Esophagus muscularis mucosa (tissue), 4 donors: ENCODE results near the gene UFM1. TPM values are rescaled to one million over a fixed set of nuclear protein-coding genes. Genes with fewer than 3 reads are reported as not detected.
"Not testable (repeated sequence)": the region's sequence is repeated elsewhere in the genome, so short reads cannot be mapped to it uniquely, and the experiment has no call there.

Source experiments
- DNase-seq: peaks from one replicate; pipeline ENCODE4 v3.0.0-alpha.2; 2017; ENCODE audit errors: extremely low spot score
- H3K27ac ChIP-seq, 4 donors: fragments of 200-600 bp; sonication (generic); replicated peaks in 1 of 4; 1 replicate in 3 of 4; 2 replicates in 1 of 4; pipeline ENCODE4 v1.5.1; 2016 to 2019; ENCODE audit warnings: mild to moderate bottlenecking in 1 of 4
- H3K27me3 ChIP-seq, 4 donors: fragments of 200-600 bp; sonication (generic); one replicate each; pipeline versions ENCODE4 v1.5.1 to v1.6.0; 2016 to 2019
- H3K36me3 ChIP-seq, 4 donors: fragments of 200-600 bp; sonication (generic); one replicate each; pipeline ENCODE4 v1.5.1; 2016 to 2019
- H3K4me1 ChIP-seq, 4 donors: fragments of 200-600 bp; sonication (generic); one replicate each; pipeline ENCODE4 v1.5.1; 2016 to 2019
- H3K4me3 ChIP-seq, 4 donors: fragments of 200-600 bp; sonication (generic); 1 replicate in 2 of 4; 2 replicates in 2 of 4; pipeline ENCODE4 v1.5.1; 2016 to 2019; ENCODE audit warnings: mild to moderate bottlenecking in 4 of 4, moderate library complexity in 1 of 4
- H3K9me3 ChIP-seq, 4 donors: fragments of 200-600 bp; sonication (generic); 1 replicate in 3 of 4; 2 replicates in 1 of 4; pipeline ENCODE4 v1.5.1; 2016 to 2019
- EP300 ChIP-seq: sonication (generic); formaldehyde crosslinking; IDR thresholded peaks from one replicate; pipeline ENCODE4 v1.6.1; 2017; ENCODE audit warnings: antibody characterized with exemption
- POLR2A ChIP-seq: fragments of 450-650 bp; IDR thresholded peaks from one replicate; pipeline ENCODE4 v1.6.1; 2017; ENCODE audit warnings: antibody characterized with exemption, moderate library complexity, mild to moderate bottlenecking, low read depth
- POLR2AphosphoS5 ChIP-seq, 2 donors: sonication (generic); formaldehyde crosslinking; IDR thresholded peaks; one replicate each; pipeline ENCODE4 v1.6.1; 2017; ENCODE audit warnings: antibody characterized with exemption in 2 of 2
- WGBS: methylation state at CpG from one replicate; pipeline ENCODE4 v1.1.5; 2018; 5-methylcytosine and 5-hydroxymethylcytosine counted together
- intact Hi-C: fragments of 100-400 bp; cut with DNase I; formaldehyde crosslinking; loops from one replicate; pipeline ENCODE4 v1.15.1; 2023
- total RNA-seq, 4 donors: library from RNA; depleted of rRNA; stranded (reverse); fragments of >200 nt; gene quantifications; one replicate each; pipeline versions ENCODE4 v1.1.0 to v1.2.1, GENCODE V29; 2016
- TF ChIP-seq, protein P1 (sequence below), 3 experiments: fragments of 200-600 bp in 2 of 3; fragments of 450-650 bp in 1 of 3; sonication (generic) in 2 of 3; IDR thresholded peaks; one replicate each; pipeline ENCODE4 v1.5.1; 2017 to 2019; ENCODE audit warnings: antibody characterized with exemption in 3 of 3, mild to moderate bottlenecking in 2 of 3, moderate library complexity in 1 of 3

The UFM1 gene
- total RNA-seq, 4 donors from 2014 or later: 36.2 to 51.0 (median 44.4) TPM

- H3K27ac ChIP-seq: no peak overlapping the region
- H3K9me3 ChIP-seq: peaks cover 0 to 8% (median 0%) of the 10 kb centered on the region in 4 donors
- H3K4me3 ChIP-seq: no peak overlapping the region
- intact Hi-C loops: no loop called here
- H3K36me3 ChIP-seq: no peaks in the 10 kb centered on the region
- DNase-seq: no peak
- H3K4me1 ChIP-seq: no peaks in the 10 kb centered on the region
- no peak for TF ChIP-seq POLR2AphosphoS5 (IDR thresholded peaks at IDR 0.05)
- TF ChIP-seq, protein P1, sequence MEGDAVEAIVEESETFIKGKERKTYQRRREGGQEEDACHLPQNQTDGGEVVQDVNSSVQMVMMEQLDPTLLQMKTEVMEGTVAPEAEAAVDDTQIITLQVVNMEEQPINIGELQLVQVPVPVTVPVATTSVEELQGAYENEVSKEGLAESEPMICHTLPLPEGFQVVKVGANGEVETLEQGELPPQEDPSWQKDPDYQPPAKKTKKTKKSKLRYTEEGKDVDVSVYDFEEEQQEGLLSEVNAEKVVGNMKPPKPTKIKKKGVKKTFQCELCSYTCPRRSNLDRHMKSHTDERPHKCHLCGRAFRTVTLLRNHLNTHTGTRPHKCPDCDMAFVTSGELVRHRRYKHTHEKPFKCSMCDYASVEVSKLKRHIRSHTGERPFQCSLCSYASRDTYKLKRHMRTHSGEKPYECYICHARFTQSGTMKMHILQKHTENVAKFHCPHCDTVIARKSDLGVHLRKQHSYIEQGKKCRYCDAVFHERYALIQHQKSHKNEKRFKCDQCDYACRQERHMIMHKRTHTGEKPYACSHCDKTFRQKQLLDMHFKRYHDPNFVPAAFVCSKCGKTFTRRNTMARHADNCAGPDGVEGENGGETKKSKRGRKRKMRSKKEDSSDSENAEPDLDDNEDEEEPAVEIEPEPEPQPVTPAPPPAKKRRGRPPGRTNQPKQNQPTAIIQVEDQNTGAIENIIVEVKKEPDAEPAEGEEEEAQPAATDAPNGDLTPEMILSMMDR (IDR thresholded peaks at IDR 0.05): no peak
- no peak for TF ChIP-seq EP300
- TF ChIP-seq POLR2A: no peak
- H3K27me3 ChIP-seq: no peaks in the 10 kb centered on the region
These were observed 40.3 kb upstream of the UFM1 start for GRCh38 chr13:38309397-38309796.

- H3K4me1 ChIP-seq, H3K36me3 ChIP-seq, intact Hi-C loops, H3K9me3 ChIP-seq, H3K4me3 ChIP-seq, H3K27me3 ChIP-seq, H3K27ac ChIP-seq, DNase-seq: not testable (repeated sequence)
- WGBS: 97% methylated on average over 10 of the region's 10 CpGs
These were observed 38.5 kb upstream of the UFM1 start for GRCh38 chr13:38311175-38311574.

DNA sequence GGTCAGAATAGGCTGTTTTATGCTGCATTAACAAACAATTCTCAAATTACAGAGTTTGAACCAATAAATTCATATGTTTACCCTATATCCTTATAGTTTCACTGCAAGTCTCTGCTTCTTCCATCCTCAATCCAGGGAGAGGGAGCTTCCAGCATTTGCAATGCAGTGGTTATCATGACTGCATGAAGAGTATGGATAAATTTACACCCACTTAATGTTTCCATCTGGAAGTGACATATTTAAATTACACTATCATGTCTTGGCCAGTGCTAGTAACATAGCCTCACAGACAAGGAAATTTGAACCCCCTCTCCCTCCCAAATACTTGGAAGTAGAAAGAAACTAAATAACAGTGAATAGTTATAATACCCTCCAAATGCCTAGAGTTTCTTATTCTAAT, 33.5 kb upstream of the UFM1 start:
- Histone ChIP-seq H3K4me3 (no peak overlapping the region), H3K4me1 (no peaks in the 10 kb centered on the region), H3K9me3 (no peaks in the 10 kb centered on the region), H3K27me3 (no peaks in the 10 kb centered on the region), H3K27ac (no peak overlapping the region), H3K36me3 (no peaks in the 10 kb centered on the region)
- DNase-seq: no peak
- intact Hi-C loops: no loop called here
- TF ChIP-seq POLR2AphosphoS5 (IDR thresholded peaks at IDR 0.05): no peak
- no peak for TF ChIP-seq POLR2A
- TF ChIP-seq EP300: no peak
- TF ChIP-seq, protein P1 (IDR thresholded peaks at IDR 0.05): no peak

DNA sequence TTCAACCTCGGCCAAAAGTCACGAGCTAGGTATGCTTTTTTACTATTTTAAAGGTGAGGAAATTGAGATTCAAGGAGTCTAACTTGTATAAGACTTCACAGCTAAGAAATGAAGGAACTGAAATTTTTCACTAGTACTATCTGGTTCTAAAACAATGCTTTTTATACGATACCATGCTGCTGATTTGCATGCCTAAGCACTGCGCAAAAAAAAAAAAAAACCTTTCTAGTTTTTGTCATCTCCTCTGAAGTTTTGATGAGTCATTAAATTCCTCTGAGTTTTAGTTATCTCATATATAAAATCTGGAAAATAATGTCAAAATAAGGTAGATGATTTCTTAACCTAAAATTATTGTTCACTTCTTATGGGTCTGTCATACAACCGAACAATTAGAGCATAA, 28.0 kb upstream of the UFM1 start:
- Histone ChIP-seq H3K27ac (no peak overlapping the region), H3K9me3 (peaks cover 0 to 8% (median 0%) of the 10 kb centered on the region in 4 donors), H3K4me1 (no peaks in the 10 kb centered on the region), H3K27me3 (no peaks in the 10 kb centered on the region), H3K36me3 (no peaks in the 10 kb centered on the region), H3K4me3 (no peak overlapping the region)
- no peak for DNase-seq
- intact Hi-C loops: no loop called here
- WGBS: 90% methylated on average over 5 of the region's 5 CpGs
- no peak for TF ChIP-seq POLR2A

DNA sequence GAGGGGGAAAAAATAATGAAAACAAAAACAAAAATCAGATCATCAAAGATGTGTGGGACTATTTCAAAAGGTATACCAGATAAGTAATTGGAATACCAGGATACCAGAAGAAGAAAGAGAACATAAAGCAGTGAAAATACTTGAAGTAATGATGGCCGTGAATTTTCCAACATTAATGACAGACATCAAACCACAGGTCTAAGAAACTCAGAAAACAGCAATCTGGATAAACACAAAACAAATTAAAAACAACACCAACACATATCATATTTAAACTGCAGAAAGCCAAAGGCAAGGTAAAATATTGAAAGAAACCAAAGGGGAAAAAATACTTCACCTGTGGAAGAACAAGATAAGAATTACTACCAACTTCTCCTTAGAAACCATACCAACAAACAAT, 24.2 kb upstream of the UFM1 start:
- no peak for DNase-seq
- H3K36me3 ChIP-seq: no peaks in the 10 kb centered on the region
- intact Hi-C loops: no loop called here
- no peak overlapping the region for H3K4me3 ChIP-seq
- no peaks in the 10 kb centered on the region for H3K27me3 ChIP-seq
- H3K27ac ChIP-seq: no peak overlapping the region
- H3K9me3 ChIP-seq: peaks cover 0 to 8% (median 0%) of the 10 kb centered on the region in 4 donors
- 90% methylated on average over 1 of the region's 1 CpG for WGBS
- no peaks in the 10 kb centered on the region for H3K4me1 ChIP-seq
- TF ChIP-seq POLR2AphosphoS5 (IDR thresholded peaks at IDR 0.05): no peak
- TF ChIP-seq, protein P1 (IDR thresholded peaks at IDR 0.05): no peak
- TF ChIP-seq EP300: no peak
- no peak for TF ChIP-seq POLR2A

- Histone ChIP-seq H3K4me3 (no peak overlapping the region), H3K4me1 (no peaks in the 10 kb centered on the region), H3K9me3 (peaks cover 0 to 8% (median 0%) of the 10 kb centered on the region in 4 donors), H3K36me3 (no peaks in the 10 kb centered on the region), H3K27ac (no peak overlapping the region), H3K27me3 (no peaks in the 10 kb centered on the region)
- 81% methylated on average over 2 of the region's 2 CpGs for WGBS
- intact Hi-C loops: no loop called here
- DNase-seq: no peak
- TF ChIP-seq EP300 (no peak), POLR2A (no peak), POLR2AphosphoS5 (IDR thresholded peaks at IDR 0.05) (no peak)
- TF ChIP-seq, protein P1 (IDR thresholded peaks at IDR 0.05): no peak
These were observed 21.0 kb upstream of the UFM1 start for GRCh38 chr13:38328699-38329098.
